NCI-H1694 (cell line): Measurements from ENCODE around the gene TUBA1A.
"Not testable (repeated sequence)": the region's sequence is repeated elsewhere in the genome, so short reads cannot be mapped to it uniquely, and the experiment has no call there.

ENCODE experiments used
- DNase-seq: peaks from one replicate; lab custom pipeline; 2025; lab: John Stamatoyannopoulos, UW

The TUBA1A gene

DNA sequence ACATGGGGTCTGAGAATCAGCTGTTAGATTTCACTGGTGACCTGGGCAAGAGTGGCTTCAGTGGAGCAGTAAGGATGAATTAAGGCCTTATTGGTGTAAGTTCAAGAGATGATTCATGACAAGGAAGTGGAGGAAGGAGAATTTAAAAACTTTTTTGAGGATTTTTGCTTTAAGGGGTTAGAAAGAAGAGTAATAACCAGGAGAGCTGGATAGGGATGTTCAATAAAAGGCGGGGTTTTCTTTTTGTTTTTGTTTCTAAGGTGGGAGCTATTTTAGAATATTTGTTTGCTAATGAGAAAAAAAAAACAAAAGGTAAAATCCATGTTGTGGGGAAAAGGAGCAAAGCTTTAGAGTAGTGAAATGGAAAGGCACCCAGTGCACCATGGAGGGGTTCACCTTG lies 42.5 kb downstream of the TUBA1A start:
- DNase-seq, result no peak

DNA sequence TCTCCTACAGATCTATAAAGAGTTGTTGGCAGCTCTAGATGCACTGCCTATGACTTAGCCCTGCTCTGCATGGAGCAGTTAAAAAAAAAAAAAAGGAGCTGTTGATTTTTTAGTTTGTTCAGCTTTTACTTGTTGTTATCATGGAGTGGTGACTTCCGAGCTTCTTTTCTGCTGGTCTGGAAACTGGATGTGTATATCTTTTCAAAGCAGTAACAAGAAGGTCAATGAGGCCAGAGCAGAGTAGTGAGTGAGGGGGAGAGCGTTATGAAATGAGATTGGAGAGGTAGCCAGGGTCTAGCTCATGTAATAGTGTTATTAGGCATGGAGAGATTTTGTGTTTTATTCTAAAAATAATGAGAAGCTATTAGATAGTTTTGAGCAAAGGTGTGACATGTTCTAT lies 44.5 kb downstream of the TUBA1A start:
- DNase-seq, result no peak

DNA sequence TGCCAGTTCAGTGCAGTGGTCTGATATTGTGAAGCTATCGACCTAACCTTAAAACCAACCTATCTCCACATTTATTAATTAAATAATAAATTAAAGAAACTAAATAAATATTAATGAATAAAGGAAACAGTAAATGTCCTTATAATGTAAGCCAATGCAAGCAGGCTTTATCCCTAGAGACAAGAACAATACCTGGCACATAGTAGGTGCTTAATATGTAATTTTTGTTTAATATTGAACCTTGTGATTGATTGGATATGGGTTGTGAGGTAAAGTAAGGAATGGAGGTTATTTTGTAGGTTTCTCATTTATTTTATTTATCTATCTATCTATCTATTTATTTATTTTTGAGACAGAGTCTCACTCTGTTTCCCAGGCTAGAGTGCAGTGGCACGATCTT lies 49.9 kb downstream of the TUBA1A start:
- no peak for DNase-seq

DNA sequence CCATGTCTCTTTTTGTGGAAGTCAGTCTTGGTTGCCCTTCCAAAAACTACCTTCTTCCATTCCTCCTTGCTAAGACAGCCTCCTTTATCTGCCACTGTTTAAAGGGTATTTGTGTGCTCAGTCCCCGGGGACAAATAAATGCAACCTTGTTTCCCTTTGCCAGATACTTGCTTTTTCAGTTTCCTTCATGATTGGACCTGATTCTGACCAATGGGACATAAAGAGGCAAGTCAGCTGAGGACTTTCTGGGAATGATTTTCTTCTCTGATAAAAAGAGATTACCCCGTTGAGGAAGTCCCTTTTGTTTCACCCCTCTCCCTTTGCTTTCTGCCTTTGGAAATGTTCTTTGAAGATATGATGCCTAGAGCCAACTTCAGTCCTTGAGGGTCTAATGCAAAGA lies 50.3 kb downstream of the TUBA1A start:
- no peak for DNase-seq

DNA sequence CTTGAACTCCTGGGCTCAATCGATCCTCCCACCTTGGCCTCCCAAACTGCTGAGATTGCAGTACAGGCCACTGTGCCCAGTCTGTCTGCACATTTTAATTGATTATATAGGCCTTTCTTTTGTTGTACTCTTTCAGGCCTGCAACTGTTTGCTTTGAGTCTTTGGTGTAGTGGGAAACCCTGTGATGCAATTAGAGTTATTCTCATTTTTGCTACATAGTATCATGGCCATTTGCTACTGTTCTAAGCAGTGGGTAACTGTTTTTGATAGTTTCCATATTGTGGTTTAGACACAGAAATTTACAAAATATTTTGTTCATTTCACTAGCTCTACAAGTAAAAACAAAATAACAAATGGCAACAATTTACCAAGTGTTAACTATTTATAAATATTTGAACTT lies 51.4 kb downstream of the TUBA1A start:
- no peak for DNase-seq

DNA sequence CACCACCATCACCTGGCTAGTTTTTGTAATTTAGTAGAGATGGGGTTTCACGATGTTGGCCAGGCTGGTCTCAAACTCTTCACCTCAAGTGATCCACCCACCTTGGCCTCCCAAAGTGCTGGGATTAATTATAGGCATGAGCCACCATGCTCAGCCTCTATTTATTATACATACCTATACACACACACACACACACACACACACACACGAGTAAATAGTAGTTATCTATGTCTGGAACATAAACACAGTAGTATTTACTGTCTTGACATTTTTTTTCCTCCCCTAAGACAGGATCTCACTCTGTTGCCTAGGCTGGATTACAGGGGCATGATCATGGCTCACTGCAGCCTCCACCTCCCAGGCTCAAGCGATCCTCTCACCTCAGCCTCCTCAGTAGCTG lies 51.9 kb downstream of the TUBA1A start:
- DNase-seq, result not testable (repeated sequence)
